Measurements from ENCODE around the gene VAPA.

DNA sequence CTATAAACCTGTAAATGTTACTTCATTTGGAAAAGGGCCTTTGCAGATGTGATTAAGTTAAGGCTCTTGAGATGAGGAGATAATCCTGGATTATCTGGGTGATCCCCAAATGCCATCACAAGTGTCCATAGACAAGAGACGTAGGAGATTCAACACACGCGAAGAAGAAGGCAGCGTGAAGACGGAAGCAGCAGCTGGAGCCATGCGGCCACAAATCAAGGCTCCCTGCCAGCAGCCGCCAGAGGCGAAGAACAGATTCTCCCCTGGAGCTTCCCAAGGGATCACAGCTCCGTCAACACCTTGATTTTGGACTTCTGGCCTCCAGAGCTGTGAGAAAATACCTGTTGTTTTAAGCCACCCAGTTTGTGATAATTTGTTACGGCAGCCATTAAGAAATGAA lies 11.0 kb upstream of the VAPA start:
- no peak for TF ChIP-seq CTCF (IDR thresholded peaks at IDR 0.05)
- no peak for TF ChIP-seq EZH2 (IDR thresholded peaks at IDR 0.05; ENCODE audit: borderline replicate concordance, insufficient read depth, low read depth, low read length, poor library complexity, severe bottlenecking)

Data from B cell (primary cell).